22Rv1 (cell line): Measurements from ENCODE around the gene BANP.
"Not testable (repeated sequence)": the region's sequence is repeated elsewhere in the genome, so short reads cannot be mapped to it uniquely, and the experiment has no call there.

Experiments
- ZFX ChIP-seq: fragments of 450-650 bp; IDR thresholded peaks from 2 replicates; pipeline ENCODE4 v1.6.1; 2017; ENCODE audit warnings: antibody characterized with exemption, borderline replicate concordance
- TF ChIP-seq, protein P1 (sequence below): fragments of 450-650 bp; IDR thresholded peaks from 2 replicates; pipeline ENCODE4 v1.5.1; 2017; ENCODE audit warnings: mild to moderate bottlenecking

- TF ChIP-seq, protein P1, sequence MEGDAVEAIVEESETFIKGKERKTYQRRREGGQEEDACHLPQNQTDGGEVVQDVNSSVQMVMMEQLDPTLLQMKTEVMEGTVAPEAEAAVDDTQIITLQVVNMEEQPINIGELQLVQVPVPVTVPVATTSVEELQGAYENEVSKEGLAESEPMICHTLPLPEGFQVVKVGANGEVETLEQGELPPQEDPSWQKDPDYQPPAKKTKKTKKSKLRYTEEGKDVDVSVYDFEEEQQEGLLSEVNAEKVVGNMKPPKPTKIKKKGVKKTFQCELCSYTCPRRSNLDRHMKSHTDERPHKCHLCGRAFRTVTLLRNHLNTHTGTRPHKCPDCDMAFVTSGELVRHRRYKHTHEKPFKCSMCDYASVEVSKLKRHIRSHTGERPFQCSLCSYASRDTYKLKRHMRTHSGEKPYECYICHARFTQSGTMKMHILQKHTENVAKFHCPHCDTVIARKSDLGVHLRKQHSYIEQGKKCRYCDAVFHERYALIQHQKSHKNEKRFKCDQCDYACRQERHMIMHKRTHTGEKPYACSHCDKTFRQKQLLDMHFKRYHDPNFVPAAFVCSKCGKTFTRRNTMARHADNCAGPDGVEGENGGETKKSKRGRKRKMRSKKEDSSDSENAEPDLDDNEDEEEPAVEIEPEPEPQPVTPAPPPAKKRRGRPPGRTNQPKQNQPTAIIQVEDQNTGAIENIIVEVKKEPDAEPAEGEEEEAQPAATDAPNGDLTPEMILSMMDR: not testable (repeated sequence)
- TF ChIP-seq ZFX: not testable (repeated sequence)
Observed at GRCh38 chr16:87911106-87911763, 40.0 kb upstream of the BANP start.
